Gastrocnemius medialis (tissue), 4 donors: ENCODE results near the gene TRA2A. TPM values are rescaled to one million over a fixed set of nuclear protein-coding genes. Genes with fewer than 3 reads are reported as not detected.
A peak's percentile ranks its signal among the peaks of the same experiment; 100 is the strongest.

Source experiments
- ATAC-seq, 2 donors: fragments of 150-250 bp; one replicate each; pipeline ENCODE4 v1.9.1; 2016
- DNase-seq, 2 donors: peaks; one replicate each; pipeline ENCODE4 v3.0.0-alpha.2; 2019
- H3K27ac ChIP-seq, 4 donors: fragments of 200-600 bp; sonication (generic); 1 replicate in 1 of 4; 2 replicates in 3 of 4; pipeline ENCODE4 v1.5.1; 2016 to 2018; ENCODE audit warnings: mild to moderate bottlenecking in 2 of 4, moderate library complexity in 1 of 4
- H3K27me3 ChIP-seq, 3 donors: fragments of 200-600 bp; sonication (generic) in 2 of 3; 1 replicate in 1 of 3; 2 replicates in 2 of 3; pipeline versions ENCODE4 v1.5.1 to v1.6.0; 2016 to 2019; ENCODE audit warnings: mild to moderate bottlenecking in 1 of 3, moderate library complexity in 1 of 3
- H3K36me3 ChIP-seq, 2 donors: fragments of 200-600 bp; sonication (generic) in 1 of 2; one replicate each; pipeline ENCODE4 v1.5.1; 2017 to 2018
- H3K4me1 ChIP-seq, 2 donors: fragments of 200-600 bp; sonication (generic) in 1 of 2; one replicate each; pipeline ENCODE4 v1.5.1; 2016 to 2017; ENCODE audit warnings: mild to moderate bottlenecking in 2 of 2
- H3K4me3 ChIP-seq, 4 donors: fragments of 200-600 bp; sonication (generic) in 3 of 4; 1 replicate in 1 of 4; 2 replicates in 3 of 4; pipeline ENCODE4 v1.5.1; 2016 to 2019; ENCODE audit warnings: mild to moderate bottlenecking in 2 of 4
- H3K9me3 ChIP-seq, 3 donors: fragments of 200-600 bp; sonication (generic) in 2 of 3; 1 replicate in 1 of 3; 2 replicates in 2 of 3; pipeline ENCODE4 v1.5.1; 2016 to 2019
- CTCF ChIP-seq, 5 experiments: fragments of 450-650 bp in 3 of 5; fragments of 200-600 bp in 2 of 5; sonication (generic) in 2 of 5; IDR thresholded peaks in 4 of 5; conservative IDR thresholded peaks in 1 of 5; 1 replicate in 4 of 5; 2 replicates in 1 of 5; pipeline ENCODE4 v1.5.1; 2016 to 2019; ENCODE audit warnings: antibody characterized with exemption in 5 of 5, mild to moderate bottlenecking in 3 of 5, moderate library complexity in 3 of 5
- POLR2A ChIP-seq, 2 donors: fragments of 450-650 bp; IDR thresholded peaks; one replicate each; pipeline ENCODE4 v1.6.1; 2017; ENCODE audit warnings: antibody characterized with exemption in 2 of 2, mild to moderate bottlenecking in 2 of 2, moderate library complexity in 2 of 2
- in situ Hi-C, 4 donors: fragments of 200-750 bp; cut with MboI; loops; one replicate each; pipeline versions ENCODE4 v1.15.0 to v1.8.0; 2017; ENCODE audit warnings: low sequenced_read_pairs in 4 of 4
- intact Hi-C: fragments of 100-400 bp; cut with DNase I; formaldehyde crosslinking; loops from one replicate; pipeline ENCODE4 v1.15.1; 2023; ENCODE audit warnings: low total_unique reads
- total RNA-seq, 4 donors: library from RNA; depleted of rRNA; stranded (reverse); fragments of >200 nt; gene quantifications; one replicate each; pipeline versions ENCODE4 v1.1.0 to v1.2.3, GENCODE V29; 2016

The TRA2A gene
- total RNA-seq, 4 donors from 2014 or later: 4.8 to 6.4 (median 5.7) TPM

DNA sequence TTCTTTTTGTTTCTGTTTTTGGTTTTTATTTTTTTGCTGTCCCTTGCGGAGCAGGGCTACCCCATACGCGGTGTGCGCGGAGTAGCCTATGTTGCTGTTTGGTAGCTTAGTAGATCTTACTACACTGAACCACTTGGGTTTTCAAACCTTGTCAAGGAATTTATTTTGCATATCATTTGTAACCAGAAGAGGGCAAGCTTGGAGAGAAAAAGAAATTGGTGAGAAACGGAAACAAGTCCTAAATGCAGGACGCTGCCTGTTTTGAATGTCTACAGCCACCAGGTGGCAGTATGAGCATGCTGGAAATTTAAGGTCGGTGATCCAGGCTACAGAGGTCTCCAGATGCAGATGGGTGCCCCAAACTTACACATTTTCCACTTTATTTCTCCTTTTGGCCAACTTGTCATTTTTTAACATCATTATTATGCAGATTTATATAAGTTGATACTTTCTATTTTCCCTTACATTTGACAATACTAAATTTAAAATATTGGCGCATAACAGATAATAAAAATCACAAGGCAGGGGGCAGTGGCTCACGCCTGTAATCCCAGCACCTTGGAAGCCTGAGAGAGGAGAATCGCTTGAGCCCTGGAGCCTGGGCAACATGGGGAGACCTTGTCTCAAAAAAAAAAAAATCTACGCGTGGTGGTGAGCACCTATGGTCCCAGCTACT, 15.3 kb upstream of the TRA2A start:
- H3K36me3 ChIP-seq: no peaks in the 10 kb centered on the region
- DNase-seq: peak; percentile 23 to 65
- H3K27me3 ChIP-seq: no peaks in the 10 kb centered on the region
- peak; percentile 88 to 92 for ATAC-seq
- H3K9me3 ChIP-seq: no peaks in the 10 kb centered on the region
- intact Hi-C loops: loop anchor here (1.0 kb wide), 1 partner anchor 165 kb away; no protein-coding TSS in a partner anchor
- in situ Hi-C loops: no loop called here
- no peaks in the 10 kb centered on the region for H3K4me1 ChIP-seq
- no peak overlapping the region for H3K27ac ChIP-seq
- TF ChIP-seq CTCF (IDR thresholded peaks at IDR 0.05 in 4 of 5, conservative IDR thresholded peaks at IDR 0.05 in 1 of 5): peak; percentile 74 to 93 (median 81)
- TF ChIP-seq POLR2A (IDR thresholded peaks at IDR 0.05): no peak
- H3K4me3 ChIP-seq: no peak overlapping the region

- Histone ChIP-seq H3K27ac (no peak overlapping the region), H3K4me1 (no peaks in the 10 kb centered on the region), H3K4me3 (no peak overlapping the region), H3K36me3 (no peaks in the 10 kb centered on the region), H3K27me3 (no peaks in the 10 kb centered on the region), H3K9me3 (no peaks in the 10 kb centered on the region)
- ATAC-seq (no peak), DNase-seq (no peak)
- no peak for TF ChIP-seq POLR2A (IDR thresholded peaks at IDR 0.05)
- TF ChIP-seq CTCF (IDR thresholded peaks at IDR 0.05 in 4 of 5, conservative IDR thresholded peaks at IDR 0.05 in 1 of 5): no peak
- intact Hi-C loops: loop anchor here (2.0 kb wide), 1 partner anchor 273 kb away; no protein-coding TSS in a partner anchor
- in situ Hi-C loops: no loop called here
Measured at GRCh38 chr7:23545493-23545892, 13.7 kb upstream of the TRA2A start.

GRCh38 chr7:23544913-23545354, 13.2 kb upstream of the TRA2A start:
- DNase-seq (no peak), ATAC-seq (no peak)
- Histone ChIP-seq H3K27ac (no peak overlapping the region), H3K27me3 (no peaks in the 10 kb centered on the region), H3K9me3 (no peaks in the 10 kb centered on the region), H3K4me1 (no peaks in the 10 kb centered on the region), H3K36me3 (no peaks in the 10 kb centered on the region), H3K4me3 (no peak overlapping the region)
- in situ Hi-C loops: no loop called here
- intact Hi-C loops: loop anchor here (2.0 kb wide), 1 partner anchor 272 kb away; no protein-coding TSS in a partner anchor
- TF ChIP-seq CTCF (IDR thresholded peaks at IDR 0.05 in 4 of 5, conservative IDR thresholded peaks at IDR 0.05 in 1 of 5) (peak in 2 of 5 experiments; percentile 21 to 39), POLR2A (IDR thresholded peaks at IDR 0.05) (no peak)

DNA sequence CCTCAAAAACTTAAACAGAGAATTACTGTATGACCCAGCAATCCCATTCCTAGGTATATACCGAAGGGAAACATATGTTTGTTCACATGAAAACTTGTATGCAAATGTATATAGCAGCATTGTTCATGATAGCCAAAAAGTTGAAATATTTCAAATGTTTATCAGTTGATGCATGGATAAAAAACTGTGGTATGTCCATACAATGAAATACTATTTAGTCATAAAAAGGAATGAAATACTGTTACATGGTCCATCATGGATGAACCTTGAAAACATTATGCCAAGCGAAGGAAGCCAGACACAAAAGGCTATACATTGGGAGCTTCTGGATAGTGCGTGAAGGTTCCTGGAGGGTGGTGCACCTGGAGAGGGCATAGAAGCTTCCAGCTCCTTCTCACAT, 11.0 kb upstream of the TRA2A start:
- ATAC-seq: no peak
- no peaks in the 10 kb centered on the region for H3K9me3 ChIP-seq
- intact Hi-C loops: no loop called here
- no peaks in the 10 kb centered on the region for H3K27me3 ChIP-seq
- no peak for DNase-seq
- no peaks in the 10 kb centered on the region for H3K36me3 ChIP-seq
- no peaks in the 10 kb centered on the region for H3K4me1 ChIP-seq
- H3K27ac ChIP-seq: no peak overlapping the region
- TF ChIP-seq POLR2A (IDR thresholded peaks at IDR 0.05) (no peak), CTCF (IDR thresholded peaks at IDR 0.05 in 4 of 5, conservative IDR thresholded peaks at IDR 0.05 in 1 of 5) (no peak)
- in situ Hi-C loops: no loop called here
- H3K4me3 ChIP-seq: no peak overlapping the region
